HL-60 (cell line): ENCODE data around the gene SNX9.

Experiments
- DNase-seq, 2 experiments: peaks; one replicate each; pipeline ENCODE4 v3.0.0-alpha.2; 2010 to 2020; ENCODE audit warnings: low read depth in 1 of 2, low spot score in 1 of 2
- H3K27ac ChIP-seq: fragments of 250-450 bp; sonication (Bioruptor Pico); replicated peaks from 2 replicates; pipeline ENCODE4 v1.5.1; 2020; ENCODE audit warnings: mild to moderate bottlenecking, moderate library complexity
- H3K27me3 ChIP-seq: fragments of 250-450 bp; sonication (Bioruptor Pico); 2 replicates; pipeline ENCODE4 v1.5.1; 2021; ENCODE audit warnings: mild to moderate bottlenecking, moderate library complexity; ENCODE audit not compliant: insufficient read depth, poor library complexity, severe bottlenecking
- H3K4me3 ChIP-seq: replicated peaks from 2 replicates; pipeline ENCODE4 v1.5.1; 2011; ENCODE audit warnings: mild to moderate bottlenecking, control low read depth, low read length; ENCODE audit not compliant: insufficient read depth
- CTCF ChIP-seq: IDR thresholded peaks from one replicate; pipeline ENCODE4 v1.5.1; 2011; ENCODE audit warnings: low read length, control low read depth, inconsistent platforms; ENCODE audit not compliant: insufficient read depth
- GABPA ChIP-seq: IDR thresholded peaks from 2 replicates; pipeline ENCODE4 v1.6.1; 2012; ENCODE audit warnings: low read depth
- POLR2AphosphoS5 ChIP-seq: IDR thresholded peaks from 2 replicates; pipeline ENCODE4 v1.6.1; 2012; ENCODE audit warnings: low read depth
- SPI1 ChIP-seq: IDR thresholded peaks from 2 replicates; pipeline ENCODE4 v1.6.1; 2012; ENCODE audit warnings: low read depth, mild to moderate bottlenecking, borderline replicate concordance
- TF ChIP-seq, protein P1 (sequence below): IDR thresholded peaks from 2 replicates; pipeline ENCODE4 v1.6.1; 2012; ENCODE audit warnings: low read depth; ENCODE audit not compliant: insufficient replicate concordance

The SNX9 gene

DNA sequence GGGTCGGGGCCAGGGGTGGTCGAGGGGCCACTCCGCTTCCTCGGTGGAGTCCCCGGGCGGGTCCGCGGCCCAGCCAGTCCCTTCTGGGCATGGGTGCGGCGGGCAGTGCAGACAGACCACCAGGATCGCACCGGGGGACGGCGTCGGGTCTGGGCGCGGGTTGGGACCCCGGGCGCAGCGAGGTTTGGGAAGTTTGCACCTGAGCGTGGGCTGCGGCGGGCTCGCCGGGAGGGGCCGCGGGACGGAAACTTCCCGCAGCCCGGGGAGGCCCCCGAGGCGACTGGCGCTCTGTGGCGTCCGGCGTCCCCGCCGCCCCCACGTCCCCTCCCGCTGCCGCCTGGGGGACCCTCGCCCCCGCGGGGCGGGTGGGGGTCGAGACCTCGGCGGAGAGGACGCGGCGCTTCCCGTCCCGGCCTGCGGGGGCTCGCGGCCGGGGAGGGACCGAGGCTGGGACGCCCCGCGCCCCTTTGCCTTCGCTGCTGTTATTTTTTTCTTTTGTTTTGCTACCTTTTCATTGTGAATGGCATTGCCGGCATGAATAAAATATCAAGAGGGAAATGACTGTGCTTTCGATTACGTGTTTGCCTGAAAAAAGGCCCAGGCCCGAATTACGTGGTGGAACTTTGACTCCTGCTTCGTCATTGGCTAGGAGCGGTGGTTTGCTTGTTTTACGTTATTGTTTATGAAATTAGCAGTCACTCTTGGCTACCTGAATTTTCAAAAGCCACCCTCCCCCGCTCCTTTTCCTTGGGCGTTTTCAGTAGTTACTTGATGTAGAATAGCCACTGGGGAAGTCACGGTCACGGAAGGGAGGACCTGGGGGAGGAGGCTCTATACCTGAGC is 703 bp downstream of the SNX9 start:
- peaks cover 2% of the 10 kb centered on the region for H3K27me3 ChIP-seq
- DNase-seq: peak; percentile 34 to 35

GRCh38 chr6:157825243-157825904 is 2.3 kb downstream of the SNX9 start:
- no peak for DNase-seq
- no peak overlapping the region for H3K27ac ChIP-seq
- TF ChIP-seq, protein P1, sequence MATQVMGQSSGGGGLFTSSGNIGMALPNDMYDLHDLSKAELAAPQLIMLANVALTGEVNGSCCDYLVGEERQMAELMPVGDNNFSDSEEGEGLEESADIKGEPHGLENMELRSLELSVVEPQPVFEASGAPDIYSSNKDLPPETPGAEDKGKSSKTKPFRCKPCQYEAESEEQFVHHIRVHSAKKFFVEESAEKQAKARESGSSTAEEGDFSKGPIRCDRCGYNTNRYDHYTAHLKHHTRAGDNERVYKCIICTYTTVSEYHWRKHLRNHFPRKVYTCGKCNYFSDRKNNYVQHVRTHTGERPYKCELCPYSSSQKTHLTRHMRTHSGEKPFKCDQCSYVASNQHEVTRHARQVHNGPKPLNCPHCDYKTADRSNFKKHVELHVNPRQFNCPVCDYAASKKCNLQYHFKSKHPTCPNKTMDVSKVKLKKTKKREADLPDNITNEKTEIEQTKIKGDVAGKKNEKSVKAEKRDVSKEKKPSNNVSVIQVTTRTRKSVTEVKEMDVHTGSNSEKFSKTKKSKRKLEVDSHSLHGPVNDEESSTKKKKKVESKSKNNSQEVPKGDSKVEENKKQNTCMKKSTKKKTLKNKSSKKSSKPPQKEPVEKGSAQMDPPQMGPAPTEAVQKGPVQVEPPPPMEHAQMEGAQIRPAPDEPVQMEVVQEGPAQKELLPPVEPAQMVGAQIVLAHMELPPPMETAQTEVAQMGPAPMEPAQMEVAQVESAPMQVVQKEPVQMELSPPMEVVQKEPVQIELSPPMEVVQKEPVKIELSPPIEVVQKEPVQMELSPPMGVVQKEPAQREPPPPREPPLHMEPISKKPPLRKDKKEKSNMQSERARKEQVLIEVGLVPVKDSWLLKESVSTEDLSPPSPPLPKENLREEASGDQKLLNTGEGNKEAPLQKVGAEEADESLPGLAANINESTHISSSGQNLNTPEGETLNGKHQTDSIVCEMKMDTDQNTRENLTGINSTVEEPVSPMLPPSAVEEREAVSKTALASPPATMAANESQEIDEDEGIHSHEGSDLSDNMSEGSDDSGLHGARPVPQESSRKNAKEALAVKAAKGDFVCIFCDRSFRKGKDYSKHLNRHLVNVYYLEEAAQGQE: no peak
- no peak for TF ChIP-seq CTCF
- no peak for TF ChIP-seq POLR2AphosphoS5
- no peak for TF ChIP-seq GABPA
- H3K4me3 ChIP-seq: no peak overlapping the region
- peaks cover 2% of the 10 kb centered on the region for H3K27me3 ChIP-seq

More for the DNA sequence above, 703 bp downstream of the SNX9 start:
- TF ChIP-seq, protein P1: no peak
- no peak for TF ChIP-seq SPI1
- no peak for TF ChIP-seq CTCF
- no peak for TF ChIP-seq GABPA
- no peak for TF ChIP-seq POLR2AphosphoS5
- Histone ChIP-seq H3K27ac (peak overlapping the region; percentile 62; the same call in 1 of the 2 replicates), H3K4me3 (peak overlapping the region; percentile 85)

- TF ChIP-seq CTCF (no peak), POLR2AphosphoS5 (no peak), GABPA (no peak), SPI1 (no peak)
- TF ChIP-seq, protein P1: no peak
- peak in 1 of 2 experiments; percentile 29 for DNase-seq
- Histone ChIP-seq H3K27ac (no peak overlapping the region), H3K4me3 (no peak overlapping the region), H3K27me3 (no peaks in the 10 kb centered on the region)
These were observed 7.4 kb downstream of the SNX9 start for GRCh38 chr6:157830354-157831017.
